Neutrophil (primary cell): ENCODE data around the gene TSPAN16.
A peak's percentile ranks its signal among the peaks of the same experiment; 100 is the strongest.

Experiments
- H3K27ac ChIP-seq: fragments of 200-600 bp; sonication (generic); 2 replicates; pipeline ENCODE4 v1.5.1; 2016; ENCODE audit warnings: mild to moderate bottlenecking, moderate library complexity
- H3K27me3 ChIP-seq: fragments of 200-600 bp; sonication (generic); 2 replicates; pipeline ENCODE4 v1.6.0; 2016; ENCODE audit warnings: mild to moderate bottlenecking
- H3K36me3 ChIP-seq: fragments of 200-600 bp; sonication (generic); 2 replicates; pipeline ENCODE4 v1.5.1; 2017
- H3K4me1 ChIP-seq, 2 experiments: fragments of 200-600 bp in 1 of 2; sonication (generic) in 1 of 2; 1 replicate in 1 of 2; 2 replicates in 1 of 2; pipeline versions ENCODE4 v1.5.1 to v1.6.1; 2013 to 2016; ENCODE audit warnings: low read depth in 1 of 2, low read length in 1 of 2, mild to moderate bottlenecking in 1 of 2, moderate library complexity in 1 of 2; ENCODE audit not compliant: control insufficient read depth in 1 of 2, insufficient read depth in 1 of 2
- H3K4me3 ChIP-seq, 2 experiments: fragments of 200-600 bp in 1 of 2; sonication (generic) in 1 of 2; 1 replicate in 1 of 2; 2 replicates in 1 of 2; pipeline ENCODE4 v1.5.1; 2013 to 2016; ENCODE audit warnings: low read depth in 1 of 2, low read length in 1 of 2, mild to moderate bottlenecking in 1 of 2, moderate library complexity in 1 of 2
- H3K9me3 ChIP-seq: fragments of 200-600 bp; sonication (generic); 2 replicates; pipeline ENCODE4 v1.5.1; 2016
- TF ChIP-seq, protein P1 (sequence below): fragments of 200-600 bp; sonication (generic); IDR thresholded peaks from 2 replicates; pipeline ENCODE4 v1.5.1; 2016; ENCODE audit warnings: antibody characterized with exemption

Gene TSPAN16

DNA sequence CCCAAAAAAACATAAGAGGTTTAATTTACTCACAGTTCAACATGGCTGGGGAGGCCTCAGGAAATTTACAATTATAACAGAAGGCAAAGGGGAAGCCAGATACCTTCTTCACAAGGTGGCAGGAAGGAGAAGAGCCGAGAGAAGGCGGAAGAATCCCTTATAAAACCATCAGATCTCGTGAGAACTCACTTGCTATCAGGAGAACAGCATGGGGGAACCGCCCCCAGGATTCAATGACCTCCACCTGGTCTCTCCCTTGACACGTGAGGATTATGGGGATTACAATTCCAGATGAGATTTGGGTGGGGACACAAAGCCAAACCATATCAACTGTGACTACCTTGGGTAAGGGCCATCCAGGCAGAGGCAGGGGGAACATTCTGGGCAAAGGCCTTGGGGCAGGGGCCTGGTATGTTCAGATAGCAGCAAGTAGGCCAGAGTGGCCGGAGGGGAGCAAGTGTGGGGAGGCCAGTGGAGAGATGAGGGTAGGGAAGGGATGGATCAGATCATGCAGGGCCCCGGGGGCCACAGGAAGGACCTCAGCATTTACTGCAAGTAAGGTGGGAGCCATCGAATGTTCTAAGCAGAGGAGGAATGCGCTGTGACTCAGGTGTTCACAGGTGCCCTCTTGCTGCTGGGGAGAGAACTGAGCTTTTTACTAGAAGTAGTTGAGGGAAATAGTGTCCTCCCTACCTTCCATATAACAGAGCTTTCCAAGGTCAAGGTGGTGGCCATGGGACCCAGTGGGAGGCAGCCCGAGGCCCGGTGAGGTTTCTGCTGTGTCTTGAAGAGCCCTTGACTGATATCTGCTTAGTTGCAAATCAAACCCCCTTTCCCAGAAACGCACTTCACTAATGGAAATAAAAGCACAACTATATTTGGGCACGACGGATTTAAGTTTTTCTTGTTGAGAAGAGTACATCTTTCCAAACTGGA lies 25.5 kb downstream of the TSPAN16 start:
- Histone ChIP-seq H3K27ac (peak overlapping the region; percentile 100), H3K4me3 (peak overlapping the region; percentile 82 to 93), H3K9me3 (no peaks in the 10 kb centered on the region), H3K36me3 (peaks cover 31% of the 10 kb centered on the region), H3K4me1 (peaks cover 94 to 98% of the 10 kb centered on the region in 2 experiments), H3K27me3 (no peaks in the 10 kb centered on the region)
- TF ChIP-seq, protein P1, sequence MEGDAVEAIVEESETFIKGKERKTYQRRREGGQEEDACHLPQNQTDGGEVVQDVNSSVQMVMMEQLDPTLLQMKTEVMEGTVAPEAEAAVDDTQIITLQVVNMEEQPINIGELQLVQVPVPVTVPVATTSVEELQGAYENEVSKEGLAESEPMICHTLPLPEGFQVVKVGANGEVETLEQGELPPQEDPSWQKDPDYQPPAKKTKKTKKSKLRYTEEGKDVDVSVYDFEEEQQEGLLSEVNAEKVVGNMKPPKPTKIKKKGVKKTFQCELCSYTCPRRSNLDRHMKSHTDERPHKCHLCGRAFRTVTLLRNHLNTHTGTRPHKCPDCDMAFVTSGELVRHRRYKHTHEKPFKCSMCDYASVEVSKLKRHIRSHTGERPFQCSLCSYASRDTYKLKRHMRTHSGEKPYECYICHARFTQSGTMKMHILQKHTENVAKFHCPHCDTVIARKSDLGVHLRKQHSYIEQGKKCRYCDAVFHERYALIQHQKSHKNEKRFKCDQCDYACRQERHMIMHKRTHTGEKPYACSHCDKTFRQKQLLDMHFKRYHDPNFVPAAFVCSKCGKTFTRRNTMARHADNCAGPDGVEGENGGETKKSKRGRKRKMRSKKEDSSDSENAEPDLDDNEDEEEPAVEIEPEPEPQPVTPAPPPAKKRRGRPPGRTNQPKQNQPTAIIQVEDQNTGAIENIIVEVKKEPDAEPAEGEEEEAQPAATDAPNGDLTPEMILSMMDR: peak; percentile 6

DNA sequence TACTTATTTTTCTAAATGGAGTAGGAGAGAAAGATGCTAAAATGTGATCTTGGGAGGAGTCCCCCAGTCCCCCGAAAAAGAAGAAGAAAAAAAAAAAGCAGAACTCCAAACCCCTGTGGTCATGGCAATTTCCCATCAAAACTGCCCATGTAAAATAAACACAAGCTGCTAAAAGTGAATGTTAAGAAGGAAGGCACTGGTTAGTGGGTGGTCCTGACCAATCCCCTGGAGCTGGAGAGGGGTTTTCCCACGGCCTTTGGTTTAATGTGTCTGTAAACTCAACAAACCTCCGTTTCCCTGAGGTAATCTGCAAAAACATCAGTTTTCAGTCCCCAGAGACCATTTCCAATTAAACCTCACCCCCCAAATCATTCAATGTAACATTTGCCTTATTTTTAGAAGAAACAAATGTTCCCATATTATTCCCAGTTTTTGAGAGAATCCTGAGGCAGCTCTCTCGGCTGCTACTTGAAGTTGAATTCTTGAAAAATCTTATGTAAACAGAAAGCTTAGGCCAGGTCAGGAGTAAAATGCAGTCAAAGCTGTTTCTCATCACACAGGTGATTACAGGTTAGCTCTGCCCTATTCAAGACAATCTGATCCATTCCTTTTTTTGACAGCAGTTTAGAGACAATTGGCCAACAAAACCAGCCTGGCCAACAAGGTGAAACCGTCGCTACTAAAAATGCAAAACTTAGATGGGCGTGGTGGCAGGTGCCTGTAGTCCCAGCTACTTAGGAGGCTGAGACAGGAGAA lies 26.5 kb downstream of the TSPAN16 start:
- H3K4me1 ChIP-seq: peaks cover 94 to 97% of the 10 kb centered on the region in 2 experiments
- peak overlapping the region; percentile 100 for H3K27ac ChIP-seq
- TF ChIP-seq, protein P1: no peak
- peaks cover 33% of the 10 kb centered on the region for H3K36me3 ChIP-seq
- no peaks in the 10 kb centered on the region for H3K9me3 ChIP-seq
- peak overlapping the region; percentile 82 to 93 for H3K4me3 ChIP-seq
- no peaks in the 10 kb centered on the region for H3K27me3 ChIP-seq

DNA sequence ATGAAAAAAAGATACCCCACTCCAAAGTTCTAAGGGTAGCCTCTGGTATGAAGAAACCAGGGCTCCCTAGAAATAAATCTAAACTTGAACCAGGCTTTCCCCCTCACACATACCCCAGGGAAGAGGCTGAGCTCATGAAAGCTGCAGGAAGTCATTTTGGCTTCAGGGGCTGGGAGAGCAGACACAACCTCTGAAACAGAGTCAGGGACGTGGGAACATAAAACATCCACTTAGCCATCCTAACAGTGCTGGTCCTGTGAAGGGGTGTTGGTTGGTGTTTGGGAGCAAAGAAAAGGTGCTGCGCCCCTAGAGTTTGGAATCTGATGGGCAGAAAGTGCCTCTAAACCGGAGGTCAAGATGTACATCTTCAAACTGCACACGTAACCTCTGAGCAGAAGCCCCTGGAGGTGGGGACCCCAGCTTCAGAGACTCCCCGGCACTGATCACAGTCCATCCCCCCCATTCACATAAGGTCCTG lies 27.7 kb downstream of the TSPAN16 start:
- Histone ChIP-seq H3K4me3 (peak overlapping the region; percentile 82 to 93), H3K4me1 (peaks cover 83 to 85% of the 10 kb centered on the region in 2 experiments), H3K27me3 (no peaks in the 10 kb centered on the region), H3K36me3 (peaks cover 45% of the 10 kb centered on the region), H3K27ac (peak overlapping the region; percentile 100), H3K9me3 (no peaks in the 10 kb centered on the region)
- TF ChIP-seq, protein P1: peak; percentile 31

DNA sequence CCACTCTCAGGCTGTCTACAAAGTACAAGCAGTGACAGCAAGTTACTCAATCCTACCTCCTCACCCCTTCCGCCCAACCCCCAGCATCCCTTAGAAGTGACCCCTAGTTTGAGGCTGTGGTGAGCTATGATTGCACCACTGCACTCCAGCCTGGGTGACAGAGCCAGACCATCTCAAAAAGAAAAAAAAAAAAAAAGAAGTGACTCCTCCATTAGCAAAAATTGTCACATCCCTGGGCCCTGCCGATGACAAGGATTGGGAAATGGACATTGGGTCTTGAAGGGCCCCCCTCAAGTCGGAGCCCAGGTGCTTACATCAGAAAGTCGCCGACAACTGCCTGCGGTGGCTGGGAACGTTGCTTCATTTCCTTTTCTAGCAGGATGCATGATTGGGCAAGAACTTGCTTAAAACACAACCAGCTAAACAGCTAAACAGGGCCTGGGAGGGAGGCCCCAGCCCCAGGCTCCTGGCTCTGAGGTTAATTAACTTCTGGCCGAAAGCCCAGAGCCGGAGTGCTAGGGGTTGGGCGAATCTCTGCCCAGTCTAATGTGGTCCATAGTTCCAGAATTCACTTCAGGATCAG lies 28.2 kb downstream of the TSPAN16 start:
- Histone ChIP-seq H3K27me3 (no peaks in the 10 kb centered on the region), H3K4me1 (peaks cover 78 to 80% of the 10 kb centered on the region in 2 experiments), H3K9me3 (no peaks in the 10 kb centered on the region), H3K4me3 (peak overlapping the region; percentile 82 to 93), H3K36me3 (peaks cover 46% of the 10 kb centered on the region), H3K27ac (peak overlapping the region; percentile 100)
- TF ChIP-seq, protein P1: peak; percentile 8

DNA sequence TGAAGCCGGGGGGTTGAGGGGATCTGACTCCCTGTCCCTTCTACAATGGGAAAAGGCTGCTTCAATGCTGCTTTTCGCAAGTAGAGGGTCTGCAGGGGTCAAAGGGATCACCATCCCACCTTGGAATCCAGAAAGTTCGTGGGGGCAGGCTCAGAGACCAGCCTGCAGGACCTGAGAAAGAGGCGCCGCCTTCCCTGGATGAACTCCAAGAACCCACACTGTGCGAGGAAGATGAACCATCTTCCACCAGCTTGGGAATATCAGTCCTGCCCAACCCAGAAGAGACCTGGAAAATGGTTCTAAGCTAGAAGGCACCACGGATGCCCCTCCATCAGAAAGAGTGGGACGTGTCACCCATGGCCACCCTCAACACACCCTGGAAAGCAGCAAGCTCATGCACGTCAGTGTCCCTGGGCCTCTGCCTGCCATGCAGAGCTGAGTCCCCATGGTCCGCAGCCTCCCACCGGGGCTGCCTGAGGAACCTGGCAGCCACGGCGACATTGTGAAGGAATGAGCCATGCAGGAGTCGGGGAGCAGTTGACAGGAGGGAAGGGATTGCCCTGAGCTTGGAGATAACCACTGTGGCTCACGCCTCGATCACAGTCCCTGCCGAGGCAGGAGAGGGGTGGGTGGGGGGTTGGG lies 28.9 kb downstream of the TSPAN16 start:
- Histone ChIP-seq H3K4me3 (peak overlapping the region; percentile 82 to 93), H3K27ac (peak overlapping the region; percentile 100), H3K27me3 (no peaks in the 10 kb centered on the region), H3K4me1 (peaks cover 71 to 74% of the 10 kb centered on the region in 2 experiments), H3K36me3 (peaks cover 51% of the 10 kb centered on the region), H3K9me3 (no peaks in the 10 kb centered on the region)
- TF ChIP-seq, protein P1: no peak
